Measurements from ENCODE around the gene ARHGAP26.

ARHGAP26 gene

GRCh38 chr5:143190260-143190810 is 420.2 kb downstream of the ARHGAP26 start:
- no peak for TF ChIP-seq CTCF (IDR thresholded peaks at IDR 0.05; ENCODE audit: borderline replicate concordance, insufficient read depth, low read depth, low read length)
- no peak overlapping the region for H3K4me3 ChIP-seq (ENCODE audit: low read depth, low read length)

- H3K4me3 ChIP-seq (ENCODE audit: low read depth, low read length) = no peak overlapping the region
- TF ChIP-seq CTCF (IDR thresholded peaks at IDR 0.05; ENCODE audit: borderline replicate concordance, insufficient read depth, low read depth, low read length) = no peak
These were observed 421.5 kb downstream of the ARHGAP26 start for GRCh38 chr5:143191720-143192119.

GRCh38 chr5:143192191-143192900 is 422.2 kb downstream of the ARHGAP26 start:
- no peak for TF ChIP-seq CTCF (IDR thresholded peaks at IDR 0.05; ENCODE audit: borderline replicate concordance, insufficient read depth, low read depth, low read length)
- H3K4me3 ChIP-seq (ENCODE audit: low read depth, low read length) = no peak overlapping the region

GRCh38 chr5:143194206-143194605 is 424.0 kb downstream of the ARHGAP26 start:
- TF ChIP-seq CTCF (IDR thresholded peaks at IDR 0.05; ENCODE audit: borderline replicate concordance, insufficient read depth, low read depth, low read length) = no peak
- H3K4me3 ChIP-seq (ENCODE audit: low read depth, low read length) = no peak overlapping the region

GRCh38 chr5:143194713-143195112 is 424.5 kb downstream of the ARHGAP26 start:
- no peak for TF ChIP-seq CTCF (IDR thresholded peaks at IDR 0.05; ENCODE audit: borderline replicate concordance, insufficient read depth, low read depth, low read length)
- H3K4me3 ChIP-seq (ENCODE audit: low read depth, low read length) = no peak overlapping the region

- TF ChIP-seq CTCF (IDR thresholded peaks at IDR 0.05; ENCODE audit: borderline replicate concordance, insufficient read depth, low read depth, low read length) = no peak
- no peak overlapping the region for H3K4me3 ChIP-seq (ENCODE audit: low read depth, low read length)
These were observed 425.3 kb downstream of the ARHGAP26 start for GRCh38 chr5:143195491-143195890.
